ENCODE measurements around the gene FASTK. TPM values are rescaled to one million over a fixed set of nuclear protein-coding genes. Genes with fewer than 3 reads are reported as not detected.

FASTK gene
- total RNA-seq, 1 experiment from 2014 or later = 86.4 TPM

GRCh38 chr7:151071032-151071866, 9.4 kb downstream of the FASTK start (continued):
- TF ChIP-seq REST (IDR thresholded peaks at IDR 0.05; ENCODE audit: low read depth) = no peak
- TF ChIP-seq SP1 (IDR thresholded peaks at IDR 0.05; ENCODE audit: low read depth) = no peak
- no peak for TF ChIP-seq SRF (IDR thresholded peaks at IDR 0.05; ENCODE audit: low read depth)
- no peak for TF ChIP-seq CEBPB (IDR thresholded peaks at IDR 0.05; ENCODE audit: low read depth)
- TF ChIP-seq EGR1 (IDR thresholded peaks at IDR 0.05; ENCODE audit: low read depth) = no peak
- TF ChIP-seq EZH2phosphoT487 (IDR thresholded peaks at IDR 0.05; ENCODE audit: borderline replicate concordance) = no peak
- no peak for TF ChIP-seq ELF1 (IDR thresholded peaks at IDR 0.05; ENCODE audit: borderline replicate concordance, low read depth)
- TF ChIP-seq POLR2AphosphoS5 (IDR thresholded peaks at IDR 0.05; ENCODE audit: low read depth, low read length) = no peak
- TF ChIP-seq ZFX (IDR thresholded peaks at IDR 0.05) = no peak
- TF ChIP-seq ATF3 (IDR thresholded peaks at IDR 0.05) = no peak

- ChIA-PET RAD21 (ENCODE audit: low non-redundant PET in 1 of 2, low total read pairs in 2 of 2, uncharacterized antibody in 2 of 2, unreplicated experiment in 2 of 2) (no interaction called here), POLR2A (no interaction called here)
- no peak for ATAC-seq
- TF ChIP-seq CTCF (IDR thresholded peaks at IDR 0.05 in 2 of 3, conservative IDR thresholded peaks at IDR 0.05 in 1 of 3; ENCODE audit: borderline replicate concordance in 1 of 3, insufficient read depth in 1 of 3, low read depth in 2 of 3, low read length in 2 of 3) = no peak
- TF ChIP-seq ATF3 (IDR thresholded peaks at IDR 0.05) = no peak
- no peak for TF ChIP-seq YY1 (IDR thresholded peaks at IDR 0.05; ENCODE audit: extremely low read depth, insufficient replicate concordance, low read depth, low read length)
- no peak for TF ChIP-seq TCF7L2 (IDR thresholded peaks at IDR 0.05; ENCODE audit: borderline replicate concordance, extremely low read depth, insufficient read depth, insufficient read length)
- TF ChIP-seq JUND (IDR thresholded peaks at IDR 0.05) = no peak
- no peak for TF ChIP-seq SIN3A (IDR thresholded peaks at IDR 0.05; ENCODE audit: low read depth)
Measured at GRCh38 chr7:151070574-151070960, 10.0 kb downstream of the FASTK start.

More at GRCh38 chr7:151070574-151070960, 10.0 kb downstream of the FASTK start:
- Histone ChIP-seq H3K4me2 (ENCODE audit: low read length) (no peak overlapping the region), H3K9me3 (ENCODE audit: control insufficient read depth in 1 of 2, insufficient read depth in 1 of 2, low read depth in 1 of 2, low read length in 2 of 2) (no peaks in the 10 kb centered on the region), H3K79me2 (ENCODE audit: insufficient read depth, low read length) (peaks cover 23% of the 10 kb centered on the region; the same call in 1 of the 2 replicates), H3K9ac (ENCODE audit: low read length) (no peak overlapping the region), H3K27me3 (ENCODE audit: insufficient read depth, low read length) (no peaks in the 10 kb centered on the region), H3K4me3 (replicated peaks in 1 of 2; ENCODE audit: low read depth in 1 of 2, low read length in 2 of 2) (no peak overlapping the region), H3K9me2 (ENCODE audit: insufficient read depth) (no peaks in the 10 kb centered on the region), H4K20me1 (ENCODE audit: insufficient read depth) (no peaks in the 10 kb centered on the region), H3K36me3 (ENCODE audit: control insufficient read depth in 1 of 2, insufficient read depth in 2 of 2, low read length in 2 of 2) (peaks cover 54 to 57% of the 10 kb centered on the region in 2 experiments; a peak in 3 of 4 replicates), H3K4me1 (ENCODE audit: control insufficient read depth in 1 of 2, insufficient read depth in 2 of 2, low read length in 2 of 2) (no peaks in the 10 kb centered on the region), H3K27ac (ENCODE audit: low read depth, low read length) (no peak overlapping the region), H2AFZ (ENCODE audit: low read depth, low read length, poor library complexity, severe bottlenecking) (no peak overlapping the region)
- DNase-seq (ENCODE audit: low read depth, low spot score) = no peak
- BruUV-seq (replicated peaks) = no TSS peak
- intact Hi-C loops (cut with micrococcal nuclease) = no loop called here
- CTCF ChIA-PET = no interaction called here

Measured in HCT116 (cell line).